Endometrial microvascular endothelial cells (primary cell): ENCODE results near the gene RAPGEF3. TPM values are rescaled to one million over a fixed set of nuclear protein-coding genes. Genes with fewer than 3 reads are reported as not detected.

ENCODE experiments used
- total RNA-seq: library from RNA; depleted of rRNA; stranded (reverse); fragments of >200 nt; gene quantifications from one replicate; pipeline ENCODE4 v1.2.3, GENCODE V29; 2015; ENCODE audit errors: inconsistent ontology term

Gene RAPGEF3
- total RNA-seq, 1 donor from 2014 or later, result 27.8 TPM

Other genes starting within 250 kb of the RAPGEF3 start
- 11.8 TPM for gene RPAP3, start 52.9 kb downstream of the RAPGEF3 start, total RNA-seq
- not detected for gene ENDOU, start 33.4 kb downstream of the RAPGEF3 start, total RNA-seq
- 18.5 TPM for gene SLC48A1, start 14.4 kb upstream of the RAPGEF3 start, total RNA-seq
- gene HDAC7, start 61.0 kb upstream of the RAPGEF3 start, total RNA-seq, result 84.6 TPM
- gene VDR, start 146.1 kb upstream of the RAPGEF3 start, total RNA-seq, result 3.6 TPM
- 115 TPM for gene TMEM106C, start 204.7 kb upstream of the RAPGEF3 start, total RNA-seq
- gene COL2A1, start 245.6 kb upstream of the RAPGEF3 start, total RNA-seq, result not detected